ENCODE results near the gene ZDHHC11. TPM values are rescaled to one million over a fixed set of nuclear protein-coding genes. Genes with fewer than 3 reads are reported as not detected.
"Not testable (repeated sequence)": the region's sequence is repeated elsewhere in the genome, so short reads cannot be mapped to it uniquely, and the experiment has no call there.

The ZDHHC11 gene
- total and polyA plus RNA-seq, 2 donors = 1.1 to 9.6 TPM

DNA sequence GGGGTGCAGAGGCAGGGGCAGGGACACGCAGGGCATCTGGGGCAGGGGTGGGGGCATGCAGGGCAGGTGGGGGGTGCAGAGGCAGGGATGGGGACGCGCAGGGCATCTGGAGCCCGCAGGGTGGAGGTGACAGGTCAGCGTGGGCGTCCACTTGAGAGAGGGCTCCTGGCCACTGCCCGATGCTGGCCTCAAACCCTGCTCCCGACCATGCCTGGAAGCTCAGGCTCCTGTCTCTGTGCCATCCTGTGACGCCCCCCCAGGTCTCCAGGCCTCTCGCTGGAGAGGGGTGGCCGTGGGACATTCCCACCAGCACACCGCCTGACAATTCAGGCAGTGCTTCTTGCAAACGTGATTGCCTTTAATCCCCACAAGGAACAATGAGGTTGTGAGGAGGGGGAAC lies 99.3 kb downstream of the ZDHHC11 start:
- no peak for DNase-seq (ENCODE audit: low read depth in 6 of 9, low spot score in 9 of 9)
- 89% methylated on average over 12 of the region's 13 CpGs for WGBS
- Histone ChIP-seq H3K4me3 (ENCODE audit: low read length in 2 of 2) (no peak overlapping the region), H3K4me1 (ENCODE audit: control insufficient read depth in 2 of 2, insufficient read depth in 2 of 2, low read length in 2 of 2) (no peaks in the 10 kb centered on the region), H3K27me3 (ENCODE audit: control insufficient read depth in 2 of 2, insufficient read depth in 1 of 2, low read length in 1 of 2) (no peaks in the 10 kb centered on the region), H3K9me3 (ENCODE audit: control insufficient read depth in 2 of 2, insufficient read depth in 1 of 2, low read length in 1 of 2) (no peaks in the 10 kb centered on the region), H3K36me3 (ENCODE audit: control insufficient read depth in 2 of 2, insufficient read depth in 2 of 2, low read length in 1 of 2) (no peaks in the 10 kb centered on the region), H3K27ac (ENCODE audit: low read depth in 1 of 2, low read length in 1 of 2) (no peak overlapping the region)

DNA sequence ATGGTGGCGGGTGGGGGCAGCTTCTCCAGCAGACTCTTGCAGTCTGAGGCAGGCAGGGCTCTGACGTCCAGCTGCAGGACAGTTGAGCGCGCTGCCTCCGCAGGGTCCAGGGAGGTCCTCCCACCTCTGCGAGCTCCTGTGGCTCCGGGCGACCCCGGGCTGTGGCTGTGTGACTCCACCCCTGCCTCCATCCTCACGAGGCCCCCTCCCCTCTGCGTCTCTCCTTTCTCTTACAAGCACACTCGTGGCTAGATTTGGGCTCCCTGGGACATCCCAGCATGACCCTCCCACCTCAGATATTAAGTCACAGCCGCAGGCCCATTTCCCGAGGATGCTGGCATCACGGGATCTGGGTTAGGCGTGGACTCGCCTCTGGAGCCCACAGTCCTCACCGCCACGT lies 100.6 kb downstream of the ZDHHC11 start:
- not testable (repeated sequence) for H3K36me3 ChIP-seq (ENCODE audit: control insufficient read depth in 2 of 2, insufficient read depth in 2 of 2, low read length in 1 of 2); H3K27ac ChIP-seq (ENCODE audit: low read depth in 1 of 2, low read length in 1 of 2); H3K27me3 ChIP-seq (ENCODE audit: control insufficient read depth in 2 of 2, insufficient read depth in 1 of 2, low read length in 1 of 2); DNase-seq (ENCODE audit: low read depth in 6 of 9, low spot score in 9 of 9); H3K4me3 ChIP-seq (ENCODE audit: low read length in 2 of 2); H3K9me3 ChIP-seq (ENCODE audit: control insufficient read depth in 2 of 2, insufficient read depth in 1 of 2, low read length in 1 of 2); H3K4me1 ChIP-seq (ENCODE audit: control insufficient read depth in 2 of 2, insufficient read depth in 2 of 2, low read length in 2 of 2)
- WGBS = 97% methylated on average over 8 of the region's 19 CpGs

GRCh38 chr5:749101-749670 lies 101.6 kb downstream of the ZDHHC11 start:
- Histone ChIP-seq H3K27me3 (ENCODE audit: control insufficient read depth in 2 of 2, insufficient read depth in 1 of 2, low read length in 1 of 2) (no peaks in the 10 kb centered on the region), H3K27ac (ENCODE audit: low read depth in 1 of 2, low read length in 1 of 2) (no peak overlapping the region), H3K4me1 (ENCODE audit: control insufficient read depth in 2 of 2, insufficient read depth in 2 of 2, low read length in 2 of 2) (no peaks in the 10 kb centered on the region), H3K36me3 (ENCODE audit: control insufficient read depth in 2 of 2, insufficient read depth in 2 of 2, low read length in 1 of 2) (no peaks in the 10 kb centered on the region), H3K4me3 (ENCODE audit: low read length in 2 of 2) (no peak overlapping the region), H3K9me3 (ENCODE audit: control insufficient read depth in 2 of 2, insufficient read depth in 1 of 2, low read length in 1 of 2) (no peaks in the 10 kb centered on the region)
- no peak for DNase-seq (ENCODE audit: low read depth in 6 of 9, low spot score in 9 of 9)
- WGBS = 90% methylated on average over 14 of the region's 14 CpGs

DNA sequence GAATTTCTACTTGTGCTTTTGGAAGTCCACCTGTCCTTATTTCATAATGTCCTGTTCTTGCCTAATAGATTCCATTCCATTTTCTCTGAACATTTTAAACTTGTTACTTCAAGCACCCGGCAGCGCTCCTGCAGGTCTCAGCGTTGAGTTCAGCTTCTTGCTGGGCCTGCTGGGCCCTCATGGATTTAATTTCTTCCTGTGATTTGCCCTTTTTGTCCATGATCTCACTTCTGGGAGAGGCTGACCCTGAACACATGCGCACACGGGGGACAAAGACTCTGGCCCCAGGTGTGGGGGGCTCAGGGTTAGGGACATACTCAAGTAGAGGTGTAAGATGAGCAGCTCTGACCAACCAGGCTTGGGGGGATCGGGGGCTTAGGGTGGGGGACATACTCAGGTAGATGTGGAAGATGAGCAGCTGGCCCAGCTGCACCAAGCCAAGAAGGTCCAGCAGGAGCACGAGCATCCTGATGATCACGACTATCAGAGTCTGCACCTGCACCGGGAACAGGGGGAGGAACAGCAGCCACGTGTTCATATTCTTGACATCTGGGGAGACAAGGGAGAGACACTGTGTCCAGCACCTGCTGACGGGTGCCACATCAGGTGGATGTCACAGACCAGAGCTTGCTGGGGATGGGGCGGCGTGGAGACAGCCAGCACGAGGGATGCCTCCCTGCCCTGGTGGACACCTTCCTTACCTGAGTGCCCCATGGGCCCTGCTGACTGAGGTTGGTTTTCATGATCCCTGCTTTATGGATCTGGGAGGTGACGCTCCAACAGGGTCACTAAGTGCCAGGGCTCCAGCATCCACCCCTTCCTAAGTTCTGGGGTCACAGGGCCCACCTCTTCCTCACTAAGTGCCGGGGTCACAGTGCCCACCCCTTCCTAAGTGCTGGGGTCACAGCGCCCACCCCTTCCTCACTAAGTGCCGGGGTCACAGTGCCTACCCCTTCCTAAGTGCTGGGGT lies 102.5 kb downstream of the ZDHHC11 start:
- not testable (repeated sequence) for H3K36me3 ChIP-seq (ENCODE audit: control insufficient read depth in 2 of 2, insufficient read depth in 2 of 2, low read length in 1 of 2); H3K9me3 ChIP-seq (ENCODE audit: control insufficient read depth in 2 of 2, insufficient read depth in 1 of 2, low read length in 1 of 2); H3K27me3 ChIP-seq (ENCODE audit: control insufficient read depth in 2 of 2, insufficient read depth in 1 of 2, low read length in 1 of 2); DNase-seq (ENCODE audit: low read depth in 6 of 9, low spot score in 9 of 9); H3K27ac ChIP-seq (ENCODE audit: low read depth in 1 of 2, low read length in 1 of 2); H3K4me1 ChIP-seq (ENCODE audit: control insufficient read depth in 2 of 2, insufficient read depth in 2 of 2, low read length in 2 of 2); H3K4me3 ChIP-seq (ENCODE audit: low read length in 2 of 2)
- WGBS = 84% methylated on average over 17 of the region's 18 CpGs

DNA sequence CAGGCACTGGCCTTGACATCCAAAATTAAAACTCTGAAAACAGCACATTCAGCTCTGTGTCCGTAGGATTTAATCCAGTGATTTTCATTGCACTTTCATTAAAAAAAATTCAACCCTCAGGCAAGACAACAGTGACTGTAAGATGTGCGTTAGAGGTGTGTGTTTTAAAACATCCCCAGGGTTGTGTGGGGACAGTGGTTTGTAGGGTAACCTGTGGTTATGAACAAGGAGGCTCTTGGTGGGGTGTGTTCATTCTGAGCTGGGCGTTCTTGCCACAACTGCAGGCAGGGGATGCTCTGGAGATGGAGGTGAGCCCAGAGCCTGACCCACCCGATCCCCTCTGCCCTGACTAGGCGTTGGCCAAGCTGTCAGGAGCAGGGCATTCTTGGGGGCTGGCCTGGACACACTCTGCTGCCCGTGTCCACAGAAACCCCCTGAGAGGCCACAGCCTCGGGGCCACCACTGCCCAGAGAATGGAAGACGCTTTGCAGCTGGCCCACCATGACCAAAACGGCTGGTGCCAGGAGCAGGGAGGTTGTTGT lies 103.4 kb downstream of the ZDHHC11 start:
- H3K4me3 ChIP-seq (ENCODE audit: low read length in 2 of 2); H3K9me3 ChIP-seq (ENCODE audit: control insufficient read depth in 2 of 2, insufficient read depth in 1 of 2, low read length in 1 of 2); H3K27me3 ChIP-seq (ENCODE audit: control insufficient read depth in 2 of 2, insufficient read depth in 1 of 2, low read length in 1 of 2); H3K36me3 ChIP-seq (ENCODE audit: control insufficient read depth in 2 of 2, insufficient read depth in 2 of 2, low read length in 1 of 2); H3K27ac ChIP-seq (ENCODE audit: low read depth in 1 of 2, low read length in 1 of 2); H3K4me1 ChIP-seq (ENCODE audit: control insufficient read depth in 2 of 2, insufficient read depth in 2 of 2, low read length in 2 of 2); DNase-seq (ENCODE audit: low read depth in 6 of 9, low spot score in 9 of 9): not testable (repeated sequence)
- WGBS = 94% methylated on average over 5 of the region's 9 CpGs

- H3K36me3 ChIP-seq (ENCODE audit: control insufficient read depth in 2 of 2, insufficient read depth in 2 of 2, low read length in 1 of 2) = no peaks in the 10 kb centered on the region
- no peak for DNase-seq (ENCODE audit: low read depth in 6 of 9, low spot score in 9 of 9)
- H3K4me1 ChIP-seq (ENCODE audit: control insufficient read depth in 2 of 2, insufficient read depth in 2 of 2, low read length in 2 of 2) = no peaks in the 10 kb centered on the region
- WGBS = 79% methylated on average over 11 of the region's 11 CpGs
- H3K9me3 ChIP-seq (ENCODE audit: control insufficient read depth in 2 of 2, insufficient read depth in 1 of 2, low read length in 1 of 2) = no peaks in the 10 kb centered on the region
- no peak overlapping the region for H3K4me3 ChIP-seq (ENCODE audit: low read length in 2 of 2)
- H3K27ac ChIP-seq (ENCODE audit: low read depth in 1 of 2, low read length in 1 of 2) = no peak overlapping the region
- H3K27me3 ChIP-seq (ENCODE audit: control insufficient read depth in 2 of 2, insufficient read depth in 1 of 2, low read length in 1 of 2) = no peaks in the 10 kb centered on the region
Observed at GRCh38 chr5:746258-746761, 104.5 kb downstream of the ZDHHC11 start.

Other genes with a start within 250 kb of the ZDHHC11 start
- gene CEP72, start 238.6 kb downstream of the ZDHHC11 start, total RNA-seq = 6.0 TPM
- gene CEP72, start 238.6 kb downstream of the ZDHHC11 start, polyA plus RNA-seq = 5.0 TPM
- 0.24 TPM for gene TPPP, start 157.6 kb downstream of the ZDHHC11 start, total RNA-seq
- 0.64 TPM for gene TPPP, start 157.6 kb downstream of the ZDHHC11 start, polyA plus RNA-seq
- 0.71 TPM for gene ZDHHC11B, start 66.3 kb downstream of the ZDHHC11 start, total RNA-seq
- 2.2 TPM for gene ZDHHC11B, start 66.3 kb downstream of the ZDHHC11 start, polyA plus RNA-seq
- gene BRD9, start 41.8 kb upstream of the ZDHHC11 start, total RNA-seq = 39.3 TPM
- gene BRD9, start 41.8 kb upstream of the ZDHHC11 start, polyA plus RNA-seq = 54.8 TPM
- gene TRIP13, start 41.9 kb upstream of the ZDHHC11 start, total RNA-seq = 12.9 TPM
- 2.1 TPM for gene TRIP13, start 41.9 kb upstream of the ZDHHC11 start, polyA plus RNA-seq
- gene NKD2, start 157.8 kb upstream of the ZDHHC11 start, total RNA-seq = 5.1 TPM
- gene NKD2, start 157.8 kb upstream of the ZDHHC11 start, polyA plus RNA-seq = 12.4 TPM